DMS53 (cell line): ENCODE results near the gene PSMG2.

ENCODE experiments used
- DNase-seq: peaks from one replicate; lab custom pipeline; 2025; lab: John Stamatoyannopoulos, UW

PSMG2 gene

GRCh38 chr18:12766986-12767433 is 64.2 kb downstream of the PSMG2 start:
- DNase-seq = peak; percentile 30

GRCh38 chr18:12767580-12768155 is 64.8 kb downstream of the PSMG2 start:
- DNase-seq = no peak

- DNase-seq = no peak
Measured at GRCh38 chr18:12768625-12769024, 65.8 kb downstream of the PSMG2 start.

GRCh38 chr18:12769136-12769535 is 66.3 kb downstream of the PSMG2 start:
- no peak for DNase-seq

- no peak for DNase-seq
Measured at GRCh38 chr18:12769644-12770440, 67.0 kb downstream of the PSMG2 start.

- no peak for DNase-seq
Measured at GRCh38 chr18:12770469-12771219, 67.8 kb downstream of the PSMG2 start.

- peak; percentile 36 for DNase-seq
Measured at GRCh38 chr18:12772111-12772510, 69.3 kb downstream of the PSMG2 start.

- no peak for DNase-seq
Measured at GRCh38 chr18:12773369-12773768, 70.5 kb downstream of the PSMG2 start.

GRCh38 chr18:12774982-12775381 is 72.1 kb downstream of the PSMG2 start:
- no peak for DNase-seq
